ENCODE measurements around the gene ATP6V0D1.
"Not testable (repeated sequence)": the region's sequence is repeated elsewhere in the genome, so short reads cannot be mapped to it uniquely, and the experiment has no call there.

GRCh38 chr16:67487561-67487960 lies 6.6 kb upstream of the ATP6V0D1 start:
- not testable (repeated sequence) for TF ChIP-seq CTCF (conservative IDR thresholded peaks at IDR 0.05 in 1 of 2, IDR thresholded peaks at IDR 0.05 in 1 of 2; ENCODE audit: extremely low read depth in 1 of 2, insufficient read depth in 1 of 2, low read depth in 1 of 2, low read length in 2 of 2); EZH2 (IDR thresholded peaks at IDR 0.05; ENCODE audit: borderline replicate concordance, low read length)

Data from mammary epithelial cell (primary cell).